RCC 7860 (cell line): ENCODE results near the gene ACVR1.
A peak's percentile ranks its signal among the peaks of the same experiment; 100 is the strongest.
"Not testable (repeated sequence)": the region's sequence is repeated elsewhere in the genome, so short reads cannot be mapped to it uniquely, and the experiment has no call there.

Experiments used
- DNase-seq: peaks from one replicate; pipeline ENCODE4 v3.0.0-alpha.2; 2015; ENCODE audit warnings: low spot score
- FAIRE-seq: peaks from 2 replicates; lab custom pipeline; 2012; peaks lifted over from hg19 to GRCh38; lab: Jason Lieb, UNC

Gene ACVR1

DNA sequence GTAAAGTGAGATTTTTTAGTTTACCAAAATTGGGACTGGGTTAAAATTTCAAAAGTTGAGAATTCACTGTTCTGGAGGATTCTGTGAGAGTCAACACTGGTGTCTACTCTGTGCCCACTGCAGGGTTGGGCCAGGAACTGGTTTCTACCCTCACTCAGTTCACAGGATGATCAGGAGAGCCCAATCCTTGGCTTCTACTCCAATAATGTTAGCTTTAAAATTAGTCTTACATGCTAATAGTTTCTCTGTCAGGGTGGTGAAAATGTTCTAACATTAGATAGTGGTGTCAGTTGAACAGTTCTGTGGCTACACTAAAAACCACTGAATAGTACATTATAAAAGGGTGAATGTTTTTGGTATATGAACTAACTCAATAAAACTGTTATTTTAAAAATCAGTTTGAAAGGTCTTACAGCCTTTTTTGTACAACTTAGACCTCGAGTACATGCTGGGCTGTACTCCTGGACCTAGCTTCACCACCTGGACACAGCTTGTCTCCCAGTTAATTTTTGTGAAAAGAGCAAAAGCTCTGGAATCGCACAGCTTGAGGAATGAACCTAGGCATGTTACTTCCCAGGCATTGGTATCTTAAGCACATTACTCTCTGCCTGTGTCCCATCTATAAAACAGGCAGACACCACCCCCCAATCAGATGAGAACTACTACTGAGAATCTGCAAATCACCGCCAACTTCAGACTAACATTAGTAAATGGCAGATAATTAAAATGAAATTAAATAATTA is 44.4 kb downstream of the ACVR1 start:
- FAIRE-seq = no peak
- no peak for DNase-seq

DNA sequence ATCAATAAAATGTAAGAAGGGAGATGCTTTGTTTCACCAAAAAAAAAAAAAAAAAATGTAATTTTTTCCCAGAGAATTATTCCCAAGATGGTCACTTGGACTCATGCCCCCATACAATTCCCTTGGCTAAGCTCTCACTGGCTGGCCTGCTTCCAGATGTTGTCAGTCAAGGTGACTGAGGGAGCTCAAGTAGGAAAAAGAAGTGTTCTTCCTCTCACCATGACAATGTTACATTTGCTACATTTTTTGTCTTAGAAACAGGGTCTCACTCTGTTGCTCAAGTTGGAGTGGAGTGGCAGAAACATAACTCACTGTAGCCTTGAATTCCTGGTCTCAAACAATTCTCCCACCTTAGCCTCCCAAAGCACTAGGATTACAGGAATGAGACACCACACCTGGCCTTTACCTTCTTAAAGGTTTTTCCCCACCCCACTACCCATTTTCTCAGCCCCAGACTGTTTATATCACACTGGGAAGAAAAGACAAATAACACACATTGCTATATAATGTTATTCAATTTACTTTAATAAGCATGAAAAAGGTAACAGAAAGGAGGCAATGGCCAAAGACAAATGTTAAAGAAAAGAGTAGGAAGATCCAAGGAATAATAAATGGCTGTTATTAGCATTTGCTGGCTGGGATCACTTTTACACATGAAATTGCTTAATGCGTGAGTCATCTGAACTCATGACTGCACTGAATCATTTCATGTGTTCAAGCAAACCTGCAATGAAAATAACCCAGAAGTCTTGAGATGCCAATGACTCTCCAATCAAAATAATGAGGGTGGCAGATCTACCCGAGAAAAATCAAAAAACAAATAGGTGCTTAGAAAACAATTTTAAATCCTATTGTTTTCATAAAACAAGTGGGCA is 45.2 kb downstream of the ACVR1 start:
- peak; percentile 93 for FAIRE-seq

DNA sequence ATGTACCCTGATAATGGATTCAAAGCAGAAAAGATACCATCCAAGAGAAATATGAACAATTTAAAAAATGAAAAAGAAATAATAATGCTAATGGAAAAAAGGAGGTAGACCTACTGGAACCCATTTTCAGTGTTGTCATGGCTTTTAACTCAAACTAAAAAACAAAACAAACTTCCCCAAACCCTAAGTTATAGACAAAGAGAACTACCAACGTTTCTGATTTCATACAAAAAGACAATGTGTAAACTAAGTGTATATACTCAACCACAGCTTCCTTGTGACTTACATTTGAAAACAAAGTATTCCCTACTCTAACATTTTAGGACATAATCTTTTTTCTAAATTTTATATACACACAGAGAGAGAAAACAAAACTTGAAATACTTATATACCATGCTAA is 45.9 kb downstream of the ACVR1 start:
- DNase-seq (no peak), FAIRE-seq (no peak)

More for the DNA sequence above, 45.2 kb downstream of the ACVR1 start:
- peak; percentile 54 for DNase-seq

DNA sequence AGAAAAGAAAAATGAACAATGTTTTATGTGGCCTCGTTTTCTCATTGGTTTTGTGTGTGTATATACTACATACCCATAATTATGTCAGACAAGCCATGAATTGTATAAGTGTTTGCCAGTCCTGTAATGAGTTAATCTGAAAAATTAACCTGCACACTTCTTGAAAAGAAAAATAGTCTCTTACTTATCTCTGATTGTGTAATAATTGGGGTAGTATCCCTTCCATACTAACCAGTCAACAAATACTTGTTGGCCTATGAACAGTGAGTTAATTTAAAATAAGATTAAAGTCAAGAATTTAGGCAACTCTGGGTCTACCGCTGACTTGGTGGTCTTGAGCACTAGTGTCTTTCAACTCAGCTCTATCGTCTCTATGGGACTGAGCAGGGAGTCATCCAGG is 48.8 kb downstream of the ACVR1 start:
- FAIRE-seq = no peak
- no peak for DNase-seq

DNA sequence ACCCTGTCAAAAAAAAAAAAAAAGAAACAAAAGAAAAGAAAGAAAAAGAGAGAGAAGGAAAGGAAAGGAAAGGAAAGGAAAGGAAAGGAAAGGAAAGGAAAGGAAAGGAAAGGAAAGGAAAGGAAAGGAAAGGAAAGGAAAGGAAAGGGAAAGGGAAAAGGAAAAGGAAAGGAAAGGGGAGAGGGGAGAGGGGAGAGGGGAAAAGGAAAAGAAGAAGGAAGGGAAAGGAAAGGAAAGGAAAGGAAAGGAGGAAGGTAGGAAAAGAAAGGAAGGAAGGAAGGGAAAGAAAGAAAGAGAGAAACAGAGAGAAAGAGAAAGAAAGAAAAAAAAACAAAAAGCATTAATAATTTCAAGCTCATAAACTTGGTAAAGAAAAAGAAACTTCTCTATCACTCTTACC is 49.5 kb downstream of the ACVR1 start:
- DNase-seq, FAIRE-seq: not testable (repeated sequence)

DNA sequence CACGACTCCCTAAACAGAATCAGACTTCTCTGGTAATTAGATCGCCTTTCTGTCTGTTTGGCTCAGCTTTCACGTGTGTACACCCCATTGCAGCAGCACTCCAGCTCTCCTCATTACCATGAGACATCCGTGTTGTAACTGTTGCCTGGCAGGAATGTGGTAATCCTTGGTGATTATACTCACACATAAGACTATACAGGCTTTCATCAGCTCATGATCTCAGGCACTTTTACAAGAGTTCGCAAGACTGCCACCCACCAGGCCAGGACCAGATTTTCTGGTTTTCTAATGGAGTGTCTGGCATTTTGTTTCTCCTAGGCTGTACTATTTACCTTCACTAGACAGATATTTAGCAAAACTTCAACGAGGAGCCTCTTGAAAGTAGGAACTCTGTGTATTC is 50.2 kb downstream of the ACVR1 start:
- DNase-seq (no peak), FAIRE-seq (no peak)

DNA sequence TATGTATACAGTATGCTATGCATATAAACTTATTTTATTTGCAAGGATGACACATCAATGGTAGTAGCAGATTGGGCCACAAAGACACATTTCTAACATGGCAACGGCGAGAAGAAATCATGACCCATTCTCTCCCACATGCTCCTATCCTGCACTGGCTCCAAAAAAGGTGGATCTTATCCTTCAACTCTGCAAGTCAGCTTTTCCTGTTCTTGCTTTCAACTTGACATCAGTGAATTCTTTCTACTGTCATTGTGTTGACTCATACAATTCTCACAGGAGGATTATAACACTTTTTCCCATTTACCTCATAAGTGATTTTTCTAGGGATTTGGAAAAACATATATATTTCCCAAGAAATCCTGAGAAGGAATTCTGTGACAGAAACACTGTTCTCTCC is 53.1 kb downstream of the ACVR1 start:
- DNase-seq = no peak

DNA sequence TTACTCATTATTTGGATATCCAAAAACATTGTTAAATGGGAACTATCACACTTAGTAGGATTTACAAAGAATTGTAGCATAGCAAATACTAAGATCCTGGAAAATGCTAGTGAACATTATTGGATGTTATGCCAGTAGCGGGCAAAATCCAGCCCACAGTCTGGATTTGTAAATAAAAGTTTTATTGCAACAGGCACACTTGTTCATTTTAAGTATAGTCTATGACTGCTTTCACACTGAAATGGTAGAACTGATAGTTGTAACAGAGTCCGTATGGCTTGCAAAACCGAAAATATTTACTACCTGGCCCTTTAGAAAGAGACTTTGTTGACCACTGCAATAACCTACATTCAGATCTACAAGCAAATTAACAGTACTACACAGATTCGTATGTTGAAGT is 53.6 kb downstream of the ACVR1 start:
- FAIRE-seq (no peak), DNase-seq (no peak)

More for the DNA sequence above, 53.1 kb downstream of the ACVR1 start:
- no peak for FAIRE-seq

DNA sequence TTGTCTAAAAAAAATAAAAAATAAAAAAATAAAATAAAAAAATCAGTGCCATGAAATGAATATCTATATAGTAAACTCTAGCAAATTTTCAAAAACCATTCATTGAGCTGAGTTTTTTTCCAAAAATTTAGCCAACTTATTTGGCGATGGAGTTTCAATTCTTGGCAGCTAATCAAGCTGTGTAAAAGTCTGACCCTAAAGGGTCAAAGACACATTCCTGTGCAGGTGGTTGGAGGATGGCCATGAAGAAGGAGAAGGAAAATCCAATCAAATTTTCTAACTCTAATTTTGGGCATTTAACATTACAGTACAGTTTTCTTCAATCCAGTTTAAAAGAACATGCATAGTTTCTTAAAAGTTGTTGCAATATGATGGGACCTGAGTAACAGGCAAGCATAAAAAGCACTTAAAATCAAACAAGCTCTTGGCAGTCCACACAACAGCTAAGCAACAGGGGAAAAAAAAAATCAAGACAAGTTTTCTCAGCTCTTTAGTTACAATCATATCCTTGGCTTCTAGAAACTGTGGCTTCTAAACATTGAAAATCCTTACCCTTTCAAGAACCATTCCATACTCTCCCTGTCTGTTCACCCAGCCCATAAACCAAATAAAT is 54.5 kb downstream of the ACVR1 start:
- DNase-seq (no peak), FAIRE-seq (no peak)

DNA sequence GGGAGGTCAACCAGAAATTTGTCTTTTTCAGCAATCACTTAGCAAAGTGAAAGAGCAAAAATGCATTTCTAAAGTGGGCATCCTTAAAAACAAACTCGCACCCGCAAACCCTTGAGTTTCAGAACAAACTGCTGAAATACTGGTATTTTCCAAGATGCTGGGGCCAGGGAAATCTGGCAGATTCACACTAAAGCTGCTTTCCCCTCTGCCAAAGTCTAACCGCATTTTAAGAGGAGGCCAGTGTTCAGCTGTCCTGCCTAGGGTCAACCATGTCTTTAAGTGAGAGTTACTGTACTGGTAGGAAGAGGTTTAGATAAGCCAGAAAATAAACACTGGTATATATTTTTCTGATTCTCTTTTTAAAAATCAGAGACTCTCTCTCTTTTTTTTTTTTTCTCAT is 55.9 kb downstream of the ACVR1 start:
- FAIRE-seq (no peak), DNase-seq (no peak)

DNA sequence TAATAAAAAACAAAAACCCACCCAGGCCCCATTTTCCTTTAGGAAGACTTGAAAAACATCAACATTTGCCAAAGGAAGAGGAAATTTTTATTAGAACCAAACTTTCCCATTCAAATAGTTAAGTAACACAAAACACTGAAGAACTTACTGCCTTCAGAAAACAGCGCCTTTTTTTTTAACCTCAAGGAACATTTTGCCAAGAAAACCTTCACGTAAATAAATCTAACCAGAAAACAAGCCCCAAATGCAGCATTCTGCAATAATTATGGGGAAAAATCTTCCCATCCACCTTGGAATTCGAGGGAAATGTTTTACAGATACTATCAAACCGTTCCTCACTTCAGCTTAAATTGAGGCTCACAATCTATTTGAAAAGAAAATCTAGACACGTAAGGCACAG is 56.4 kb downstream of the ACVR1 start:
- FAIRE-seq (no peak), DNase-seq (no peak)

DNA sequence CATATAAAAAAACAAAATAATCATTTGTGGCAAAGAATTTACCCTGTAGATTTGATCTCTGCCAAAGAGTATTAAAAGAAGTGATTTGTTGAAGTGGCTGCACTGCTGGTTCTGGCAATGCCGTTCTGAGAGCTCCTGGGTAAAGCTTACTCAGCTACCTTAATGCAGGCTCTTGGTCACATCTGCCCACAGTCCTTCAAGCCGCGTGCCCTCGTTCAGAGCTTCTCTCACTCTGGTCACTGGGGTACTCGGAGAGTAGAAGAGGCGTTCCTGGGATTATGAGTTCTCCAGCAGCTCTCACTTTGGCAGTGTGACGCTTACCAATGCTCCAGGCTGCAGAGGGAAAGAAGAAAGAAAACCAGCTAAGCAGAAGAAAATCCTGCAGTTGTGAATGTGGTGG is 57.9 kb downstream of the ACVR1 start:
- FAIRE-seq (no peak), DNase-seq (no peak)

DNA sequence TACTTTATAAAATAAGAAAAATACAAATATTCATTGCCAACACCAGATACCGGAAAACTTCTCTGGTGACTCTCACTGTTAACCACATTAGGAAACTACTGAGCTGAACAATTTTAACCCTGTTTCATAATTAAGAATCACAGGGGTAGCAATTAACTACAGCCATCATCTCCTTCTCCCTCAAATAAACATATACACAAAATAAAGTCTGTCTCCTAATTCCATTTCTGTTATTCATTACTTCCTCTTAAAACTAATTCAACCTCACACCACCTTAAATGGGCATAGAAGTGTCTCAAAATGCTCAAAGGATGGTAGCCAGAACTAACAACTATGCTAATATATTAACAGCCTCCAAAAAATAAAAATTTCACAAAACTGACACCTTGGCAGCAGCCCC is 60.7 kb downstream of the ACVR1 start:
- FAIRE-seq (no peak), DNase-seq (no peak)

DNA sequence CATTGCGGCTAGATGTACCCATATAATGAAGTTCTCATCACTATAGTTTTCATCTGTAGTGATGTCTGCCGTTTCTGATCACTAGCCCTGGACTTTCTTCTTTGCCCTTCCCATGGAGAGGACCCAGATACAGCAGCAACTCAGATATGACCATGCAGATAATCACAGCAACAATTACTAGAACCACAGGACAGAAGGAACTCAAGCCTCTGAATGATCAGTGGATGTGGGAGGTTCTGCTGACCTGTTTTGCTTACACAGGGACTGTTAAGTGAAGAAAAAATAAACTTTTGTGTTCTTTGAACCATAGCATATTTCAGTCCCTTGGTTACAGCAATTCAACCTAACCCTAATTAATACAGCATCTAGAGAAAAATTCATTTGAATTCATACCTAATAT is 62.7 kb downstream of the ACVR1 start:
- FAIRE-seq (no peak), DNase-seq (no peak)

DNA sequence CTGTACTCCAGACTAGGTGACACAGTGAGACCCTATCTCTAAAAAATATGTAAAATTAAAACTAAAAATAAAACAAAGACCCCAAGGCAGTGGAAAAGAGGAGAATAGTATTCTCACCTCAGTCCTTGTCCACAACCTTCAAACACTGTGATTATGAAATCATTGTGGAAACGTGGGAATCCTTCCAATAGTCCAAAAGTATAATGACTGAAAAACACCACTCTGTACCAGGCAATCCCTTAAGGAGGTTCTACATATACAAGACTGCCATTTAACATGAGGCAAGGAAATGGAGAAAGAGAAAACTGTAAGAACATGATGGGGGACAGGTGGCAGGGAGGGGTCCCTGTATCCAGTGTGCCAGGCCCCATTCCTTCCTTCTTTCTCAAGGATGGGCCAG is 66.1 kb downstream of the ACVR1 start:
- no peak for DNase-seq
- FAIRE-seq = no peak

DNA sequence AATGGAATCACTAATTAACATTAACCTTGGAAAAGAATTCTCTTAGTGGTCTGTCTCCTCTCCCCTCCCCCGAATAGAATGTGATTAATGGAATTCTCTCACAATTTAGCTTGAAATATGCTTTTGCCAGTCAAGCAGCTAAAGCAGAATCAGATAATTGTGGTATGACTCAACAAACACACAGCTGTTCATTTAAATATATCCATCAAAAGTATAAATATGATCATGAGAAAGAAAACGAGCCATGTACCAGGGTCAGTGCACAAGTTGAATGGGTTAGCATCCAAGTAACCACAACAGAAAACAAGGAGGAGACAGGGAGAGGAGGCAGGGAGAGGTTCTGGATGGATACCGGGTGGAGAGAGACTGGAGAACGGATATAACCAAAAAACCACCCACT is 66.9 kb downstream of the ACVR1 start:
- FAIRE-seq = no peak
- no peak for DNase-seq

DNA sequence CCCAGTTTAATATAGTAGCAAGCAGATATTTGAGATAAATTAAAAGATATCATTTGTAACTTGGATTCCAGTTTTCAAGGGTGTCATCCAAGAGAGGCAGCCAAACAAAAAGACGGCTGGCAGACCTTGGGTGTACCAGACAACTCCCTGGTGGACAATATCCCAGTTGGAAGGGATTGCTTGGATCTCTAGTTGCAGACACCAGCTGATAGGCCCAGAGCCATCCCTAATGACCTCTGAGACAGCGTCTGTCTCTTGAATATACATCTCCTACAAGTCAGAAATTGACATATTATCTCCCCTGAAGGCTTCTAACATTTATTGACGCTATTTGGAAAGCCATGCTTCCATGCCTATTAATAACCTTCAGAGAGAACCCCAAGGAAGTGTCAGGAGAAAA is 67.7 kb downstream of the ACVR1 start:
- FAIRE-seq = no peak
- no peak for DNase-seq

DNA sequence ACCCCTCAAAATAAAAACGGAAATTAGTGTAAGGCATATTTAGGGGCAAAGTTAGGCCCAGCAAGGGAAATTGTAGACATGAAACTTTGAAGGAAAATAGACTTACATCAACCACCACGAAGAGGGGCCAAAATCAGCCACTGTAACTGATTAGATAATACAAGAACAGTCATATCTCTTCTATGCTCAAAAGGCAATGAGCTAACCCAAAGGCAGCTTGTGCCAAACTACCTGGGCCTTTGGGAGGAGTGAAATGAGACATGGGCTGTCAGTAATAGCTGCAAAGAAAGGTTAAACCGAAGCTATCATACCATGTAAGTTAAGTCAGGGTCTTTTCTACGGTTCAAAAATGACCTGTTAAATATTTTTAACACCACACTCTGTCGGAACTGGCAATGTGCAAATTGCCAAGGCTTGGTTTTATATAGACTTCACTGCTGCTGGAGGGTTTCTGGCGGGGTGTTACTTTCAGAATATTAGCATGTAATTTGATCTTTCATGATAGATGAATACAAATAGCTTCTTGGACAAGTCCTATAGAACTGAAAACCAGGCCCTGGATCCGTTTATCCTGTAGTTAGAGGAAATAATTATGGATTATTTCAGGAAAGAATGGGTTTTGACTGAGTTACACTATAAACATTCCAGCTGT is 69.6 kb downstream of the ACVR1 start:
- DNase-seq = no peak
- FAIRE-seq = no peak

DNA sequence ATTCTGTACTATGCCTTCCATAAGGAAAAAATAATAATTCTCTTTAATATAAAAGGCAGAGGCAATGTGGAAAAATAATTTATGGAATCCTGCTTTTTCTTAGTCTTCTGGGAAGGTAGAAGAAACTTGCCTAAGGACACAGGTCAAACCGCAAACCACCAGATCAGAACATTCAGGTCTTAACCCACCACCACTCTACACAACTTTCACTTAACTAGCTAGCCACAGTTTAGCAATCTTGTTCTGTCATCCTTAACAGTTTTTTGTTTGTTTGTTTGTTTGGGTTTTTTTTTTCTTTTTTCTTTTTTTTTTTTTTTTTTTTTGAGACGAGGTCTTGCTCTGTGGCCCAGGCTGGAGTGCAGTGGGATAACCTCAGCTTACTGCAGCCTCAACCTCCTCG is 70.6 kb downstream of the ACVR1 start:
- no peak for FAIRE-seq

DNA sequence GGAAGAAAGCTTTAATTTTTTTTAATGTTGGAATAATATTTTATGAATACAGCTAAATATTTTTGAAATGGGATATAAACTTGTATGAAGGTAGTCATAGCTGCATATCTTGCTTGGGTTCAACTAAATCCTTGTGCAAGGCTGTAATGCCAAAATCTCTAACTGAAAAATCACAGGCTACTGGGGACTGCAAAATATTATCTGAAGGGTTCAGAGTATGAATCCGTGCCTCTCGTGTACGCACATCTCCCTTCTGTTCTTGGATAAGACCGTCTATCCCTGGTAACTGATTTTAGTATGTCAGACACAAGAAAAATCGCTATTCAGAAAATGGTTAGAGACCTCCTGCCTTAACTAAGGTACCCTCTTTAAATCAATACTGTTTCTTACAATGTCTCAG is 71.8 kb downstream of the ACVR1 start:
- FAIRE-seq (no peak), DNase-seq (no peak)

More for the DNA sequence above, 70.6 kb downstream of the ACVR1 start:
- DNase-seq = no peak

DNA sequence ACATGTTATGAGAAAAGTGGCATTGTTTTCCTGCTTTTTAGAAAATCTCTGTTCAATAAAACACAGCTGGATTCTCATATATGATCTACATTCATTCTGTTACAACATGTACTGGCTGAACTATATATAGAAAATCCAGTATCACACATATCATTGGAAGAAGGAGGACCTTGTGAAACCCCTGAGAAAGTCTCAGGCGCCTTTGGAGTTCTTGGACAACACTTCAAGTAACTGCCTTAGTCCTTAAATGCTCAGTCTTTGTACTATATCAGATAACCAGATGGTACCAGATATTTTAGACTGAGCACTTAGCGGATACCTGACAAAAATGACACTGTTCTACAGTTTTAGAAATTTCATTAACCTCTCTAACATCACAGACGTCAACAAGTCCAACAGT is 72.2 kb downstream of the ACVR1 start:
- DNase-seq = no peak

More for the DNA sequence above, 72.2 kb downstream of the ACVR1 start:
- no peak for FAIRE-seq
